SH-SY5Y (cell line): ENCODE data around the gene MACO1.

ENCODE experiments used
- GATA2 ChIP-seq: IDR thresholded peaks from 2 replicates; pipeline ENCODE4 v1.6.1; 2011; ENCODE audit warnings: mild to moderate bottlenecking, low read depth, low read length
- GATA3 ChIP-seq: IDR thresholded peaks from 2 replicates; pipeline ENCODE4 v1.6.1; 2011; ENCODE audit warnings: low read depth, mild to moderate bottlenecking, low read length, moderate library complexity

DNA sequence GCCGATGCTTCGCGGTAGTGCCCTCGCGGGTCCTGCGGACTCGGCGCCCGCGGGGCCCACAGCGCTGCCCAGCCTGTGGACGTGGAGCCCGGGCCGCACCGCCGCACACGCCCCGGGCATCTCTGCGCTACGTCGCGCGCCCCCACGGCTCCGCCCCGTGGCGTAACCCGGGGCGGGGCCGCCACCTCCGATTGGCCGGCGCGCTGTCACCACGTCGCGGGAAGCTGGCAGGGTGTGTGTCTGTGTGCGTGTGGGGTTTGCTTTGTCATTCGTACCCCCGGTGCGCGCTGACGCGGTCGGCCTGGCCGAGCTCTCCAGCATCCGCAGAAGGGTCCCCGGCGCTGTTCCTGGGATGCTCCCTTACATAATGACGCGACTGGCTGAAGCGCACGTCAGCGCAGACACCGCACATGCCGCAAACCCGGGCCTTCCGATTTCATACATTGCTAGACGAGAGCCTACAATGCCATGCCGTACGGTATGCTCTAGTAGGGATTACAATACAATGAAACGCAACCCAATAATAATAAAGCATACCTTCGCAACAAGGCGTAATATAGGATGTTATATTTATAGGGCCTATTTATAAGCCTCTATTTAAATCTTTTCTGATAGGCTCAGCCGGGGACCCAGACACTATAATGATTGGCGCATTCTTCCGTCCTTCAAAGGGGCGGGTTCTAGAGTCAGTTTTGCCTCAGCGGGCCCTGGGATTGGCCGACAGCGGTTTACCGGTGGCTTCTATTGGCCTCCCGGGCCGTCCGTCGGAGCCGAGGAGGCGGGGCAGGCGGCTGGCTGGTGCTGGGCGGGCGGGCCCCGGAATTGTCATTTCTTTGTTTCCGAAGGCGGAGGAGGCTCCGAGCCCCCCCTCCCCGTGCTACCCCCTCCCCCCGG is at the start of gene MACO1:
- TF ChIP-seq GATA2 (no peak), GATA3 (no peak)
